Liver (tissue), 9 donors: ENCODE results near the gene PSTK. TPM values are rescaled to one million over a fixed set of nuclear protein-coding genes. Genes with fewer than 3 reads are reported as not detected.

Source experiments
- DNase-seq: peaks from one replicate; pipeline ENCODE4 v3.0.0-alpha.2; 2017; ENCODE audit warnings: low spot score
- H3K27ac ChIP-seq, 2 donors: one replicate each; pipeline ENCODE4 v1.7.0; 2013; ENCODE audit warnings: inconsistent platforms in 2 of 2, low read length in 2 of 2, control low read depth in 1 of 2, low read depth in 1 of 2, mild to moderate bottlenecking in 1 of 2
- H3K27me3 ChIP-seq, 4 donors: one replicate each; pipeline versions ENCODE4 v1.6.1 to v1.7.0; 2013; ENCODE audit warnings: low read length in 3 of 4, inconsistent platforms in 1 of 4, mild to moderate bottlenecking in 1 of 4, moderate library complexity in 1 of 4; ENCODE audit not compliant: control insufficient read depth in 4 of 4, insufficient read depth in 4 of 4
- H3K36me3 ChIP-seq, 4 donors: one replicate each; pipeline versions ENCODE4 v1.6.1 to v1.7.0; 2013; ENCODE audit warnings: low read length in 3 of 4, mild to moderate bottlenecking in 3 of 4, low read depth in 1 of 4, moderate library complexity in 1 of 4; ENCODE audit not compliant: control insufficient read depth in 4 of 4, insufficient read depth in 3 of 4
- H3K4me1 ChIP-seq, 4 donors: one replicate each; pipeline versions ENCODE4 v1.6.1 to v1.7.0; 2013; ENCODE audit warnings: low read length in 3 of 4, mild to moderate bottlenecking in 3 of 4, moderate library complexity in 1 of 4; ENCODE audit not compliant: control insufficient read depth in 4 of 4, insufficient read depth in 4 of 4
- H3K4me3 ChIP-seq, 3 donors: one replicate each; pipeline versions ENCODE4 v1.6.1 to v1.7.0; 2013; ENCODE audit warnings: low read length in 3 of 3, control low read depth in 1 of 3, low read depth in 1 of 3, mild to moderate bottlenecking in 1 of 3
- H3K9ac ChIP-seq, 2 donors: one replicate each; pipeline ENCODE4 v1.7.0; 2013; ENCODE audit warnings: low read length in 2 of 2, mild to moderate bottlenecking in 2 of 2, moderate library complexity in 2 of 2, control low read depth in 1 of 2, low read depth in 1 of 2
- H3K9me3 ChIP-seq, 4 donors: one replicate each; pipeline versions ENCODE4 v1.6.1 to v1.7.0; 2013; ENCODE audit warnings: low read length in 3 of 4; ENCODE audit not compliant: control insufficient read depth in 4 of 4
- FOXA1 ChIP-seq: IDR thresholded peaks from 2 replicates; pipeline ENCODE4 v1.6.1; 2016; ENCODE audit warnings: antibody characterized with exemption
- FOXA2 ChIP-seq: IDR thresholded peaks from 2 replicates; pipeline ENCODE4 v1.6.1; 2016; ENCODE audit warnings: antibody characterized with exemption
- HNF4A ChIP-seq, 2 donors: conservative IDR thresholded peaks; 2 replicates each; pipeline ENCODE4 v1.6.1; 2016; ENCODE audit warnings: antibody characterized with exemption in 2 of 2, mild to moderate bottlenecking in 2 of 2
- HNF4G ChIP-seq: IDR thresholded peaks from 2 replicates; pipeline ENCODE4 v1.6.1; 2016; ENCODE audit warnings: antibody characterized with exemption
- JUND ChIP-seq, 2 donors: IDR thresholded peaks; 2 replicates each; pipeline ENCODE4 v1.6.1; 2016; ENCODE audit warnings: antibody characterized with exemption in 2 of 2
- NR2F2 ChIP-seq: IDR thresholded peaks from 2 replicates; pipeline ENCODE4 v1.6.1; 2016; ENCODE audit warnings: antibody characterized with exemption
- RAD21 ChIP-seq, 2 donors: IDR thresholded peaks; 2 replicates each; pipeline ENCODE4 v1.6.1; 2016; ENCODE audit warnings: antibody characterized with exemption in 2 of 2, mild to moderate bottlenecking in 2 of 2
- REST ChIP-seq: IDR thresholded peaks from 2 replicates; pipeline ENCODE4 v1.6.1; 2016; ENCODE audit warnings: antibody characterized with exemption, mild to moderate bottlenecking
- RXRA ChIP-seq, 2 donors: IDR thresholded peaks; 2 replicates each; pipeline ENCODE4 v1.6.1; 2017 to 2018; ENCODE audit warnings: antibody characterized with exemption in 2 of 2, mild to moderate bottlenecking in 1 of 2
- SP1 ChIP-seq: IDR thresholded peaks from 2 replicates; pipeline ENCODE4 v1.6.1; 2018; ENCODE audit warnings: antibody characterized with exemption, mild to moderate bottlenecking
- TAF1 ChIP-seq: conservative IDR thresholded peaks from 2 replicates; pipeline ENCODE4 v1.6.1; 2016; ENCODE audit warnings: antibody characterized with exemption, mild to moderate bottlenecking
- YY1 ChIP-seq: IDR thresholded peaks from 2 replicates; pipeline ENCODE4 v1.6.1; 2016; ENCODE audit warnings: antibody characterized with exemption, mild to moderate bottlenecking
- ZBTB33 ChIP-seq: IDR thresholded peaks from 2 replicates; pipeline ENCODE4 v1.6.1; 2016; ENCODE audit warnings: antibody characterized with exemption
- WGBS: extraction: QIAGEN DNeasy Blood & Tissue Kit; methylation state at CpG from one replicate; pipeline ENCODE4 v1.1.7; 2013; 5-methylcytosine and 5-hydroxymethylcytosine counted together
- polyA plus RNA-seq, 2 donors: library from polyadenylated mRNA; stranded (reverse) in 1 of 2; unstranded in 1 of 2; fragments of 200-250 nt in 1 of 2; fragments of >200 nt in 1 of 2; fragmentation: Nextera tagmentation in 1 of 2; extraction: Ambion mirVana in 1 of 2; gene quantifications; one replicate each; pipeline versions ENCODE4 v1.2.1 to v1.2.3, GENCODE V29; 2013 to 2015
- total RNA-seq, 2 donors: library from RNA; depleted of rRNA; stranded (reverse); fragments of >200 nt; gene quantifications; one replicate each; pipeline ENCODE4 v1.2.3, GENCODE V29; 2014
- TF ChIP-seq, protein P1 (sequence below): IDR thresholded peaks from 2 replicates; pipeline ENCODE4 v1.6.1; 2016; ENCODE audit warnings: antibody characterized with exemption
- TF ChIP-seq, protein P2 (sequence below): fragments of 150-350 bp; IDR thresholded peaks from 2 replicates; pipeline ENCODE4 v1.5.1; 2017; ENCODE audit warnings: improper control_type of control experiment, low read depth, low read length; ENCODE audit not compliant: missing input control
- donor health status: healthy.
- donor health status: healthy.
- donor health status: healthy.
- donor health status: healthy.
- donor health status: healthy.

The PSTK gene
- total and polyA plus RNA-seq, 4 donors: 2.3 to 5.1 (median 3.5) TPM

DNA sequence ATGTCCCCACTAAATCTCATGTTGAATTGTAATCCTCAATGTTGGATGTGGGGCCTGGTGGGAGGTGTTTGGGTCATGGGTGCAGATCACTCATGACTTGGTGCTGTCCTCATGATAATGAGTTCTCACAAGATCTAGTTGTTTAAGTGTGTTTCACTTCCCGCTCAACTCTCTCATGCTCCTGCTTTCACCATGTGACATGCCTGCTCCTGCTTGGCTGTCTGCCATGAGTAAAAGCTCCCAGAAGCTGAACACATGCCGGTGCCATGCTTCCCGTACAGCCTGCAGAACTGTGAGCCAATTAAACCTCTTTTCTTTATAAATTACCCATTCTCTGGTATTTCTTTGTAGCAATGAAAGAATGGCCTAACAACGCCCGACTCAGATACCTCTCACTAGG is 6.2 kb upstream of the PSTK start:
- no peak overlapping the region for H3K9ac ChIP-seq
- TF ChIP-seq HNF4G (no peak), NR2F2 (no peak), JUND (IDR thresholded peaks at IDR 0.05) (no peak), RXRA (IDR thresholded peaks at IDR 0.05) (no peak), FOXA1 (no peak), HNF4A (conservative IDR thresholded peaks at IDR 0.05) (no peak), TAF1 (no peak)
- TF ChIP-seq, protein P1, sequence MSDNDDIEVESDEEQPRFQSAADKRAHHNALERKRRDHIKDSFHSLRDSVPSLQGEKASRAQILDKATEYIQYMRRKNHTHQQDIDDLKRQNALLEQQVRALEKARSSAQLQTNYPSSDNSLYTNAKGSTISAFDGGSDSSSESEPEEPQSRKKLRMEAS: no peak
- H3K4me1 ChIP-seq: no peaks in the 10 kb centered on the region
- H3K9me3 ChIP-seq: no peaks in the 10 kb centered on the region
- H3K4me3 ChIP-seq: no peak overlapping the region
- H3K36me3 ChIP-seq: no peaks in the 10 kb centered on the region
- H3K27me3 ChIP-seq: no peaks in the 10 kb centered on the region
- no peak overlapping the region for H3K27ac ChIP-seq
- WGBS: 74% methylated on average over 5 of the region's 5 CpGs
- no peak for DNase-seq

DNA sequence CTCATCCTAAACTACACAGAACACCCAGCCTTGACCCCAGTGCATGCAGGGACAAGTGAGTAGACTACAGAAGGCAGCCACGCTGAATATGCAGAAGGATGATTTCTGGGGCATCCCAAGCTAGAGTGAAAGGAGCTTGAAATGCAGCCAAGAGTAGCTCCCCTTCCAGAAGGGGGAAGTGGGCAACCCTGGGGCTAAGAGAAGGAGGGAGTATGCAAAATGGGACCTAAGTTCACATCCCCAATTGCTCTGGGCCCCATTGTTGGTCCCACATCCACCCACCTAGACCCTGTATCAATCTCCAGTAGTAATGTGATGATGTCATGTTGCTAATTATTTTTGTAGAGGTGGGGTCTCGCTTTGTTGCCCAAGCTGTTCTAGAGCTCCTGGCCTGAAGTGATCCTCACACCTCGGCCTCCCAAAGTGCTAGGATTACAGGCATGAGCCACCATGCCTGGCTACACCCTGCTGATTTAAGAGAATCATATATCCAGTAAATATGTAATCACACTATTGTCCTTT is 5.6 kb upstream of the PSTK start:
- no peak overlapping the region for H3K27ac ChIP-seq
- no peak overlapping the region for H3K9ac ChIP-seq
- peaks cover 0 to under 1% (median under 1%) of the 10 kb centered on the region in 4 donors for H3K4me1 ChIP-seq
- no peak for TF ChIP-seq TAF1
- no peaks in the 10 kb centered on the region for H3K36me3 ChIP-seq
- H3K27me3 ChIP-seq: no peaks in the 10 kb centered on the region
- H3K9me3 ChIP-seq: no peaks in the 10 kb centered on the region
- 90% methylated on average over 3 of the region's 3 CpGs for WGBS
- no peak overlapping the region for H3K4me3 ChIP-seq
- no peak for DNase-seq

DNA sequence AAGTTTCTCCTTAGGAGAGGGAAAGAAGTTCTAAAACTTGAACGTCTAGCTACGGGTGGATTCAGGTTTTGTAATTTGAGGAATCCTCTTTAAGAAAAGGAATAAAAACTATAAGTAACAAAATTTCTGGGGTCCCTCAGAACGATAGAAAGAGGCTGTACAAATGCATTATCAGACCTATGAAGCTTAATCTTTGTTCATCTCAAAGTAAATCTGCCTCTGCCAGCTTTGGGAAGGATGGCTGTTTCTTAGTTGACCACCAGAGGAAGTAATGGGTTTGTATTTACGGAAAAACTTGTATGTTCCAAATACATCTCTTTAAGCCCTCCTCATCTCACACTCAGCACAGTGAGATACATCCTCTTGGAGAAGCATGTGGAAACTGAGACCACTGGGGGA is 864 bp downstream of the PSTK start:
- no peak for DNase-seq
- Histone ChIP-seq H3K4me3 (peak overlapping the region; percentile 56 to 77 (median 74)), H3K36me3 (no peaks in the 10 kb centered on the region), H3K4me1 (peaks cover 2 to 52% (median 39%) of the 10 kb centered on the region in 4 donors), H3K27me3 (no peaks in the 10 kb centered on the region), H3K27ac (peak overlapping the region; percentile 95 to 98), H3K9me3 (no peaks in the 10 kb centered on the region), H3K9ac (peak overlapping the region in 1 of 2 donors; percentile 27)
- WGBS: 28% methylated on average over 4 of the region's 4 CpGs
- TF ChIP-seq, protein P2, sequence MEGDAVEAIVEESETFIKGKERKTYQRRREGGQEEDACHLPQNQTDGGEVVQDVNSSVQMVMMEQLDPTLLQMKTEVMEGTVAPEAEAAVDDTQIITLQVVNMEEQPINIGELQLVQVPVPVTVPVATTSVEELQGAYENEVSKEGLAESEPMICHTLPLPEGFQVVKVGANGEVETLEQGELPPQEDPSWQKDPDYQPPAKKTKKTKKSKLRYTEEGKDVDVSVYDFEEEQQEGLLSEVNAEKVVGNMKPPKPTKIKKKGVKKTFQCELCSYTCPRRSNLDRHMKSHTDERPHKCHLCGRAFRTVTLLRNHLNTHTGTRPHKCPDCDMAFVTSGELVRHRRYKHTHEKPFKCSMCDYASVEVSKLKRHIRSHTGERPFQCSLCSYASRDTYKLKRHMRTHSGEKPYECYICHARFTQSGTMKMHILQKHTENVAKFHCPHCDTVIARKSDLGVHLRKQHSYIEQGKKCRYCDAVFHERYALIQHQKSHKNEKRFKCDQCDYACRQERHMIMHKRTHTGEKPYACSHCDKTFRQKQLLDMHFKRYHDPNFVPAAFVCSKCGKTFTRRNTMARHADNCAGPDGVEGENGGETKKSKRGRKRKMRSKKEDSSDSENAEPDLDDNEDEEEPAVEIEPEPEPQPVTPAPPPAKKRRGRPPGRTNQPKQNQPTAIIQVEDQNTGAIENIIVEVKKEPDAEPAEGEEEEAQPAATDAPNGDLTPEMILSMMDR: peak; percentile 31
- TF ChIP-seq NR2F2 (no peak), RAD21 (IDR thresholded peaks at IDR 0.05) (peak; percentile 37 to 71), HNF4A (conservative IDR thresholded peaks at IDR 0.05) (no peak), JUND (IDR thresholded peaks at IDR 0.05) (no peak), TAF1 (no peak)

DNA sequence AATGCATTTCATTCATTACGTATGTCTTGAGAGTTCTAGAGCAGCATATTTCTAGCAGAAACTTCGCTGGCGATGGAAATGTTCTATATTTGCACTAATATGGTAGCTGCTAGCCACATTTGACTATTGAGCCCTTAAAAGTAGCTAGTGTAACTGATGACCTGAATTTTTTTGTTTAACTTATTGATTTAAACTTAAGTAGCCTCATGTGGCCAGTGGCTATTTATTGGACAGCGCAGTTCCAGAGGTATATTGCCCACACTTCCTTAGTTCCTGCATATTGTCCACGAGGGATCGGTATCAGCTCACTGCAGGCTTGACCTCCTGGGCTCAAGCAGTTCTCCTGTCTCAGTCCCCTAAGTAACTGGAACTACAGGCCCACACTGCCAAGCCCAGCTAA is 3.7 kb downstream of the PSTK start:
- peaks cover 5 to 63% (median 45%) of the 10 kb centered on the region in 4 donors for H3K4me1 ChIP-seq
- peak overlapping the region in 1 of 3 donors; percentile 8 for H3K4me3 ChIP-seq
- H3K9me3 ChIP-seq: no peaks in the 10 kb centered on the region
- H3K27ac ChIP-seq: peak overlapping the region; percentile 37 to 53
- H3K36me3 ChIP-seq: no peaks in the 10 kb centered on the region
- WGBS: 46% methylated on average over 6 of the region's 6 CpGs
- no peak for DNase-seq
- no peak overlapping the region for H3K9ac ChIP-seq
- H3K27me3 ChIP-seq: no peaks in the 10 kb centered on the region
- peak in 1 of 2 donors; percentile 40 for TF ChIP-seq RAD21 (IDR thresholded peaks at IDR 0.05)
- TF ChIP-seq, protein P1: peak; percentile 61
- peak; percentile 87 for TF ChIP-seq YY1
- peak; percentile 48 to 49 for TF ChIP-seq HNF4A (conservative IDR thresholded peaks at IDR 0.05)
- no peak for TF ChIP-seq JUND (IDR thresholded peaks at IDR 0.05)
- peak; percentile 69 for TF ChIP-seq REST
- peak; percentile 60 for TF ChIP-seq ZBTB33
- TF ChIP-seq FOXA2: no peak
- TF ChIP-seq SP1: peak; percentile 74
- peak; percentile 81 to 89 for TF ChIP-seq RXRA (IDR thresholded peaks at IDR 0.05)
